IPS DF 4.7 (cell line): ENCODE measurements around the gene DOCK2.

ENCODE experiments used
- DNase-seq: peaks from one replicate; pipeline ENCODE4 v3.0.0-alpha.2; 2013; ENCODE audit warnings: low spot score; ENCODE audit errors: extremely low read depth

DOCK2 gene

GRCh38 chr5:169856571-169856970, 219.5 kb downstream of the DOCK2 start:
- no peak for DNase-seq

- DNase-seq, result no peak
Measured at GRCh38 chr5:169860585-169860984, 223.5 kb downstream of the DOCK2 start.

- no peak for DNase-seq
Measured at GRCh38 chr5:169861433-169861832, 224.4 kb downstream of the DOCK2 start.

- no peak for DNase-seq
Measured at GRCh38 chr5:169861934-169862333, 224.9 kb downstream of the DOCK2 start.

- no peak for DNase-seq
Measured at GRCh38 chr5:169862391-169862811, 225.3 kb downstream of the DOCK2 start.

GRCh38 chr5:169864483-169864882, 227.4 kb downstream of the DOCK2 start:
- no peak for DNase-seq

GRCh38 chr5:169867347-169867746, 230.3 kb downstream of the DOCK2 start:
- DNase-seq, result no peak

- DNase-seq, result no peak
Measured at GRCh38 chr5:169869066-169869465, 232.0 kb downstream of the DOCK2 start.

GRCh38 chr5:169870211-169870610, 233.1 kb downstream of the DOCK2 start:
- DNase-seq, result no peak

GRCh38 chr5:169871826-169872490, 234.9 kb downstream of the DOCK2 start:
- DNase-seq, result no peak

GRCh38 chr5:169873642-169874041, 236.6 kb downstream of the DOCK2 start:
- DNase-seq, result no peak

GRCh38 chr5:169874621-169875020, 237.5 kb downstream of the DOCK2 start:
- no peak for DNase-seq

- no peak for DNase-seq
Measured at GRCh38 chr5:169875091-169875728, 238.1 kb downstream of the DOCK2 start.

- DNase-seq, result no peak
Measured at GRCh38 chr5:169875731-169876130, 238.7 kb downstream of the DOCK2 start.

- no peak for DNase-seq
Measured at GRCh38 chr5:169876386-169876785, 239.3 kb downstream of the DOCK2 start.

- no peak for DNase-seq
Measured at GRCh38 chr5:169880012-169880663, 243.1 kb downstream of the DOCK2 start.

- no peak for DNase-seq
Measured at GRCh38 chr5:169880785-169881184, 243.7 kb downstream of the DOCK2 start.

GRCh38 chr5:169881702-169882303, 244.7 kb downstream of the DOCK2 start:
- no peak for DNase-seq

GRCh38 chr5:169886033-169886432, 249.0 kb downstream of the DOCK2 start:
- no peak for DNase-seq

- no peak for DNase-seq
Measured at GRCh38 chr5:169886677-169887076, 249.6 kb downstream of the DOCK2 start.

- DNase-seq, result no peak
Measured at GRCh38 chr5:169889572-169889971, 252.5 kb downstream of the DOCK2 start.

- no peak for DNase-seq
Measured at GRCh38 chr5:169893010-169893409, 255.9 kb downstream of the DOCK2 start.
